ENCODE measurements around the gene MACF1.

The MACF1 gene

DNA sequence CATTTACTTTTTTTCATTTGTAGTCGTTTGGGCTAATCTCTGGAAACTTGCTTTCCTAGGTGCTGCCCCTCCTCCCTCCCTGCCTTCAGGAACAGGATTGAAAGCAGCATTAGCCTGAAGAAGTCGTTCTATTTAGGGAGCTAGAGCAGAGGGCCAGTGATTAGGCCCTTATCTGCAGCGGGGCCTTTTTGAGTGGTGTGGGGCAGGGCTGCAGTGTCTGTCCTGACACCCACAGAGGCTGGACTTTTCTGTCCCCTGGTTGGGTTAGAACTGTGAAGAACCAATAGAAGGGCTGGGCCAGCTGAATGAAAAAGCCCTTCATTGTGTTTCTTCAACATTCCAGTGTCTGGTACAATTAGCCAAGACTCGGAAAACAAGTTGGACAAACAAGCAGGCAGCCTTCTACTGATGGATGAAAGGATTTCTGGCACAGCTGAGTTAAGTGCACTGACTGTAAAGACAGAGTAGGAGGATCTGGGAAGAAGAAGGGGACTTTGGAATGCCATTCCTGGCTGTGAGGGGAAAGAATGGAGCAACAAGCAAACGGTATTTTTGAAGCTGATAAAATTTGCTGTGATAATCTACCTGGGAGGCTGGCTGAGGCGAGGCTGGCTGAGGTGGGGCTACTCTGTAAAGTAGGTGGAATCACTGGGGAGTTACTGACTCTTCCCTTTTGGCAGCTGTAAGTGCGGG, 9.7 kb downstream of the MACF1 start:
- no peak for DNase-seq

GRCh38 chr1:39214714-39214997, 10.2 kb downstream of the MACF1 start:
- no peak for DNase-seq

DNA sequence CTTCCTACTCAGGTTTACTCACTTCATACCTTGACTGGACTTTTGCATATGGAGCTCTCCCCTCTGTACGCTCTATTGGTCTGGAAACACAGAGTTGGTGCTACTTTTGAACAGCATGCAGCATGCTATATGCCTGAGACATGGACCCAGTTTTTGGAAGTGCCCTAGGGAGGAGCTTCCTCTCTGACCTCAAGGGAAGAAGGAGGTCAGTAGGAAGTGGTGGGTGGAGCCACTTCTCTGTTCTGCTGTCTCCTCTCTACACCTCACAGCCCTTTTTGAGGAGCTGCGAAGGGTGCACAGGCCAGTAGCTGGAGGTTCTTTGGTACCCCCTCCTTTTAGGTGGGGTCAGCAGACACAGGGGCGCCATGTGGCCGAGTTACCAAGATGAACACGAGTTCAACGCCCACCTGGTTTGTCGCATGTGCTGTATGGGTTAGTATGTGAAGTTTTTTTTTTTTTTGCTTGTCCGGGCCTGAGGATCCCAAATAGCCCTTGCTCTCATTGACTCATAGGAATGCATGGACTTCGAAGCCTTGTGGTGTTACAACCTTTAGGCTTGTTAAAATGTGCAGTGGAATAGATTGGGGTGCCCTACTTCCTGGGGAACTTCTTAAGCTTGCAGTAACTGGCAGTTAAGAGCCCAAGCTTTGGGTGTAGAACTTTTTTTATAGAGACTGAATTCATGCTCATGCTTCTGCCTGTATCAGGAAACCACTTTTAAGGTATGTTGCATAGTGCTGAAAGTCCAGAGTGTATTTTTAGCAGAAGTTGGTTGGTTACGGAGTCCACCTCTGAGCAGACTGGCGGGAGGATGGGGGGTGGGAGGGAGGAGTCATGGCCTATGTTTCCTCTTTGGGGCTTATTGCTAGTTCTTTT, 10.7 kb downstream of the MACF1 start:
- DNase-seq: no peak

DNA sequence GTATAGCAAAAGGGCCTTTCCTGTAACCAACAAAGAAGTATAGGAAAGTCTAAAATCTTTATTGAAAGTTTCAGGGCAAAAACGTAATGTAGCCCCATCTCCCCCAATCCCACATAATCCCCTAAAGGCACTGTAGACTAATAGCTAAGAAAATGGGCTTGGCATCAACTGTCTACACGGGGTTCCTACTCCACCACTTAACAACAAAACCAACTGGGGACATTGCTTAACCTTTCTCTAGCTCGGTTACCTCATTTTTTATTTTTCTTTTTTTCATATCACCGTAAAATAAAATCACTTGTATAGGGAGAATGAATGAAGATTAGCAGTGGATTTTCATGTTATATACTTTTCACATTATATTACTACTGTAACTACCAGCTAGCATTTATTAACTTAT, 12.3 kb downstream of the MACF1 start:
- no peak for DNase-seq

DNA sequence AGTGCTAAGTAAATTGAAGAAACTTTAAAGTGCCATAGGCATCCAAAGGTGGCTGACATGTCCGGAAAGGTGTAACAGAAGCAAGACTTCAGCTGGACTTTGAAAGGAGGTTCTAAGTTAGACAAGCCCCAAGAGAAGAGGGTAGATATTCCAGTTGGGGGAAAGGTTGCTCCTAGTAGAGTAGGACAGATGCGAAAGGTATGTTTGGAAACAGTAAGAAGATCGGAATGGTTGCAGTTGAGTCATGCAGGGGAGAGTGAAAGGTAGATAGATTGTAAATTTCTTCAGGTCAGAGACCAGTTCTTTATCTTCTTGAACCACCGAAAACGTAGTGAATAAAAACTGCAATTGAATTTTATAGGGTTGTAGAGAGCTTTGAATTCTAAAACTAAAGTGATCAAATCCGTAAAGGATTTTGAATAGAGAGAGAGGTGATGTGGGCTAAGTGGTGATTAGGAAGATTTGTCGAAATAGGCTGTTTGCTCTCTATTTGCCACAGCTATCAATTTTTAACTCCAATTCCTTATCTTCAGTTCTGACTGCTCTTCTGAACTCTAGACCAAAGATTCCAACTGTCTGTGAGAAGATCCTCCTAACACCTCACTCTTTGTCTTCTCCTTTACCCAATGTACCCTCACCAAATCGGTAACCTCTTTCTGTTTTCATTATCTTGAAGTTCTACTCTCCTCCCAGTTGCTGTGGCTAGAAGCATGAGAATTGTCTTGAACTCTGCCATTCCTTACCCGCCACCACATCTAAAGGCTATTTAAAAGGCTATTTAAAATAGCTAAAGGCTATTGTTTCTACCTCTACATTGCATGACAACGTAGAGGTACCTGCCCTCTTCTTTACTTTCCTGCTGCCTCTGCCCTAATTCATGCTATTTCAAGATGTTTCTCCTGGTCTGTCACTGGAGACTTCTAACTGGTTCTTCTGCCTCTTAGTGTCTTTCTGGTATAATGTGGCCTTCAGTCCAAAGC, 16.7 kb downstream of the MACF1 start:
- DNase-seq: no peak

DNA sequence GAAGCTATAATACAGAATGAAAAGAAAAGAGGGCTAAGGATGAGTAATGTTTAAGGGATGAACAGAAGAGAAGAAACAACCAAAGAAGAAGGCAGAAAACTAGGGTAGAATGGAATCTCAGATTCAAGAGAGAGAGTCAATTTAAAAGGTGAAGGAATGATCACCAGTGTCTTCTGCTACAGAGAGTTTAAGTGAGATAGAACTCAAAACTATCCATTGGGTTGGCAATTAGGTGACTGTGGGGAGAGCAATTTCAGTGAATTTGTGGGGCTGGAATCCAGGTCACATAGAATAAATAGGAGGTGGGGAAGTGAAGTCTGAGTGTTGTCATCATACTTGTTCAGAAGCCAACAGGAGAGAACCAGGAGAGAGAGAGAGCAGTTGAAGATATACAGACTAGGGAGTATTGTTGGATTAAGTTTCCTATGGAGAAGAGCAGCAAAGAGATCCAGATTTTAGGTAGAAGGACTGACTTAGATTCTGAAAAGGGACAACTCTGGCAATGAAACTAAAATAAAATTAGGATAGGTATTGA, 19.9 kb downstream of the MACF1 start:
- DNase-seq: no peak

DNA sequence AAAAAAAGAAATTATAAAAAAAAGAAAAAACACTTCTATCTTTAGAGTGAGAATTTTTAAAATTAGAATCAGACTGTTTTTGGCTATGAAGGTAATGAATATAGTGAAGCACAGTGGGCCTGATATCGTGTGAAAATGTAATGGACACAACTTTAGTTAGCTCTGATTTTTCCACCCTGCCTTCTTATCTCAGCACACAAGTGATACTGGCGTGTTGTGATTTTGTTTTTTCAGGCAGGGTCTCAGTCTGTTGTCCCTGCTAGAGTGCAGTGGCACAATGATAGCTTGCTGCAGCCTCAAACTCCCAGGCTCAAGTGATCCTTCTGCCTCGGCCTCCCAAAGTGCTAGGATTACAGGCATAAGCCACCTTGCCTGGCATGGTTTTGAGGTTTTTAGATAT, 22.3 kb downstream of the MACF1 start:
- no peak for DNase-seq

GRCh38 chr1:39228252-39228651, 23.8 kb downstream of the MACF1 start:
- DNase-seq: no peak

DNA sequence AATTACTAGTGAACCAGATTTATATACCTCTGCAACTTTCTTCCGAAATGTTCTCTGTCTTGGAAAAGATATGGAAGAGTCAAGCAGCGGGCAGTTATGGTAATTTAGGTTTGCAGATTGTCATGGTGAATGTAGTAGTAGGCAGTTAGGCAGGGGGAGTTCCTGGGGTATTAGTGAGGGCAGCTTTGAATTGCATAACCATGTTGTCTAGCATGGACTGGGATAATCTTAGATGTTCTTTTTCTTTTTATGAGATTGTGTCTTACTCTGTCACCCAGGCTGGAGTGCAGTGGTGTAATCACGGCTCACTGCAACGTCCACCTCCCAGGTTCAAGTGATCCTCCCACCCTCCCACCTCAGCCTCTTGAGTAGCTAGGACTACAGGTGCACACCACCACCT, 25.0 kb downstream of the MACF1 start:
- no peak for DNase-seq

DNA sequence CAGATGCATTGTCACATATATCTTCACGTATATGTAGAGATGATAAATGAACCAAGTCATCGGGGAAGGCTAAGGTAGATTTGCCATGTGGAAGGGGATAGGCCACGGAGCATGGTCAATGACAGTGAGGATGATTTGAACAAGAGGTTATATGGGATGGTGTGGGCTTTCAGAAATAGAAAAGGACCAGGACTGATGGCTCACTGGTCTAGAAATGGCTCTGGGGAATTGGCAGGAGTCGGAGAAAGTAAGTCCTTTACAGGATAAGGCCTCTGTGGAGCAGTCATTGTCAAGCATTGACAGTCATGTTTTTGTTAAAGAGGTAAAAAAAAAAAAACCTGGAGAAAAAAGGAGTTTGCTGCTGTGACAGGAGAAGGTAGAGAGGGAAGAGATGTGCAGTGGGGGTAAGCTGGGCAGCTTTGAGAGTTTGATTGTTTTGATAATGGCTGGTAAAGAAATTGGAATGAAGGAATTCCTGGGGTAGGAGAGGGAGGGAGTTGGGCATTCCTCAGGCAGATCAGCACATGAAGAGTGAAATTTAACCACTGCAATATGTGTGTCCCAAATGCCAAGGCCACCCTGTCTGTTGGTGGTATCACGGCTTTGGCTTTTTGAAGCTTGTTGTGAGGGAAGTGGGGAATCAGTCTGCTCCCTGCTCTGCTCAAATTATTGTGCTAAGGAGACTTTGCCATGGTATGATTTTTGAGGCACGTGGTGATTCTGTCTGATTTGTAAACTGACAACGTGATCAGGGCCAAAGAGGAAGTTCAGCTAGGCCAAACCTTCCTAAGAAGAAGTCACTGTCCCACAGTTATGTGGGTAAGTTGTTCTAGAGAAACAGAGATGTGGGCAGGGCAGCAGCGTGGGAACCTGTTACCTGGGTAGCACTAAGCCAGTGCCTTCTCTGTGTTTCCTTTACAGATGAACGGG, 26.0 kb downstream of the MACF1 start:
- no peak for DNase-seq

DNA sequence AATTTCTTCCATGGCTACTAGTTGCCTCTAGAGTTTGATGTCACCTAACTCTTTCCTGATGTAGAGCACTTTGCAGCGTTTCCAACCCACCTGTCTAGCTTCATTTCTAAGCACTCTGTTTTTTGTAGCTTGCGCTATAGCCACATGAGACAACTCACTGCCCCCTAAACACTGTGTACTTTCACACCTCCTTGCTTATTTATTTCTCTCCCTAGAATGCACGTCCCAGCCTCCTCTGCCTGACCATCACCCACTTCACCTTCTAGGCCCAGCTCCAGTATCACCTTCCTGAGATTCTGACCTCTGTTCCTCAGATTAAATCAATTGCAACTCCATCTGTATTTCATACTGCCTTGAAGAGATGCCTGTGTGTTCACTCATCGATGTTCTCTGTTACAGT, 32.5 kb downstream of the MACF1 start:
- no peak for DNase-seq

DNA sequence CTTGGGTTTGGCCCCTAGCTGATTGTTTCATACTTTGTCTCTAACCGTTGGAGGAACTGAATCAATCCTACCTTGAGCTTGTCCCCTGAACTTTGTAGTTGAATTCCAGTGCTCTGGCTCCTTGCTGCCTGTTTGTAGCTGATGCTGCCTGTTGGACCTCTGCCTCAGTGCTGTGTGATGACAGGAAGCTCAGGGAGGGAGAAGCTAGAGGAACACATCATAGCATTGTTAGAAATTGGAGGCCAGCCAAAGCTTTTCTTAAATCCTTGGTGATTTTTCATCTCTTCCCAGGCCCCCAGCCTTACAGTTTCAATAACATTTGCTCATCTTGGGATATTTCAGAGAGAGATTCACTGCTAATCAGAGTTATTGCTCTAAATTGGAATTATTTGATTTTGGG, 34.0 kb downstream of the MACF1 start:
- no peak for DNase-seq

GRCh38 chr1:39239968-39240367, 35.5 kb downstream of the MACF1 start:
- DNase-seq: no peak

DNA sequence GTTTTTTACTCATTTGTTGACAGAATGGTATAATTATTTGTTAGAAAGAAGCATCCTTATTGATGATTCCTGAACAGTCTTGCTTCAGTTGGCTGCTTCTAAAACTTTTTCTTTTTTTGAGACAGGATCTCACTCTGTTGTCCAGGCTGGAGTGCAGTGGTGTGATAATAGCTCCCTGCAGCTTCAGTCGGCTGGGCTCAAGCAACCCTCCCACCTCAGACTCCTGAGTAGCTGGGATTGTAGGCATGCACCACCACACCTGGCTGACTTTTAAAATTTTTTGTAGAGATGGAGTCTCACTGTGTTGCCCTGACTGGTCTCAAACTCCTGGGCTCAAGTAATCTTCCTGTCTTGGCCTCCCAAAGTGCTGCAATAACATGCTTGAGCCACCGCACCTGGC, 38.8 kb downstream of the MACF1 start:
- DNase-seq: no peak

- no peak for DNase-seq
These were observed 46.2 kb downstream of the MACF1 start for GRCh38 chr1:39250460-39251240.

DNA sequence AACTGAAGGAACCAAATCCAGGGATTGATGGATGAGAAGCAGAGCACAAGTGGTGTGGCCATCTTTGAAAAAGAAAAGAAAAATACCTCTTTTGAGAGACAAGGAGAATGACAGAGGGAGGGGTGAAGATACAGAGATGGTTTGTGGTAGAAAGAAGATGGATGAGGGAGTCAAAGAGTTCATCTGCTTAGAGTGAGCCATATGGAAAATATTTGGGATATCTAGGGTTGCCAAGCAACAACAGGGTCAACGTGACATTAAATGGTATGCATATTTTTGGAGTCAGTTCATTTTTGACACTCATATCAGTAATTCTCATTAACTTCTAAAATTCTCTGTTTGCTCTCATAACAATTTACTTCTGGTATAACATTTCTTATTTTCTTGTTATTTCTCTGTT, 50.7 kb downstream of the MACF1 start:
- DNase-seq: no peak

GRCh38 chr1:39258146-39258924, 53.8 kb downstream of the MACF1 start:
- DNase-seq: peak; percentile 33

- no peak for DNase-seq
These were observed 54.4 kb downstream of the MACF1 start for GRCh38 chr1:39258925-39259244.

GRCh38 chr1:39261712-39262221, 57.3 kb downstream of the MACF1 start:
- no peak for DNase-seq

DNA sequence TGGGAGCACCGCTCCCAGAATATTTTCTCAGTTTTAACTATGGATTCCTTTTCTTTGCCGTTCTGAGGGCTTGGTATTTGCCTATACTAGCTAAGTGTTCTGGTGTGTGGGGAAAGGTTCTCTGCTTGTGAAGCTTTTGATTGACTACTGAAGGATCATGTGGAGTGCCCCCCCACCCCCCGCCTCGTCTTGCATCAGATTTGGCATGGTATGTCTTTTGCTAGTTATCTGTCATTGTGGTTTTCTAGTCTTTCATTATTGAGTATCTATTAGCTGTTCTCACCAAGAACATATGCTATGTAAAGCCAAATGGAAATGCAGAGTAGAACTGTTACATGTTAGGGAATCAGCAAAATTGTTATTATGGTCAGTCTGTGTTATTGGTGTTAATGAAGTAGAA, 58.3 kb downstream of the MACF1 start:
- DNase-seq: no peak
